ENCODE data around the gene TRAM2.
A peak's percentile ranks its signal among the peaks of the same experiment; 100 is the strongest.

Gene TRAM2

GRCh38 chr6:52543729-52544601, 32.9 kb downstream of the TRAM2 start:
- Histone ChIP-seq H3K9ac (ENCODE audit: low read length) (peak overlapping the region; percentile 5; the same call in 1 of the 2 replicates), H3K79me2 (ENCODE audit: low read length) (peaks cover 78% of the 10 kb centered on the region), H4K20me1 (ENCODE audit: insufficient read depth, low read length) (no peaks in the 10 kb centered on the region), H3K4me3 (ENCODE audit: low read length) (no peak overlapping the region), H2AFZ (ENCODE audit: low read depth, low read length) (no peak overlapping the region), H3K4me2 (ENCODE audit: low read length) (peak overlapping the region; percentile 33), H3K9me3 (ENCODE audit: insufficient read depth, low read length) (no peaks in the 10 kb centered on the region), H3K27ac (ENCODE audit: low read length) (no peak overlapping the region), H3K27me3 (ENCODE audit: low read depth, low read length) (no peaks in the 10 kb centered on the region), H3K36me3 (replicated peaks; ENCODE audit: low read depth, low read length) (peaks cover 3% of the 10 kb centered on the region), H3K4me1 (ENCODE audit: low read length) (peaks cover 63% of the 10 kb centered on the region)
- no peak for TF ChIP-seq EZH2phosphoT487 (IDR thresholded peaks at IDR 0.05; ENCODE audit: low read depth)

GRCh38 chr6:52543262-52543661, 33.6 kb downstream of the TRAM2 start:
- Histone ChIP-seq H4K20me1 (ENCODE audit: insufficient read depth, low read length) (no peaks in the 10 kb centered on the region), H3K36me3 (replicated peaks; ENCODE audit: low read depth, low read length) (peaks cover 3% of the 10 kb centered on the region), H3K27me3 (ENCODE audit: low read depth, low read length) (no peaks in the 10 kb centered on the region), H3K4me2 (ENCODE audit: low read length) (peak overlapping the region; percentile 33), H3K4me3 (ENCODE audit: low read length) (no peak overlapping the region), H3K79me2 (ENCODE audit: low read length) (peaks cover 78% of the 10 kb centered on the region), H3K27ac (ENCODE audit: low read length) (no peak overlapping the region), H3K9me3 (ENCODE audit: insufficient read depth, low read length) (no peaks in the 10 kb centered on the region), H3K4me1 (ENCODE audit: low read length) (peaks cover 59% of the 10 kb centered on the region), H3K9ac (ENCODE audit: low read length) (peak overlapping the region; percentile 5; the same call in 1 of the 2 replicates), H2AFZ (ENCODE audit: low read depth, low read length) (no peak overlapping the region)
- TF ChIP-seq CTCF (IDR thresholded peaks at IDR 0.05; ENCODE audit: low read depth, low read length) (no peak), EZH2phosphoT487 (IDR thresholded peaks at IDR 0.05; ENCODE audit: low read depth) (no peak)

- Histone ChIP-seq H3K4me1 (ENCODE audit: low read length) (peaks cover 59% of the 10 kb centered on the region), H3K4me2 (ENCODE audit: low read length) (no peak overlapping the region), H3K9me3 (ENCODE audit: insufficient read depth, low read length) (no peaks in the 10 kb centered on the region), H4K20me1 (ENCODE audit: insufficient read depth, low read length) (no peaks in the 10 kb centered on the region), H3K4me3 (ENCODE audit: low read length) (no peak overlapping the region), H3K36me3 (replicated peaks; ENCODE audit: low read depth, low read length) (peaks cover 3% of the 10 kb centered on the region), H3K9ac (ENCODE audit: low read length) (no peak overlapping the region), H2AFZ (ENCODE audit: low read depth, low read length) (no peak overlapping the region), H3K79me2 (ENCODE audit: low read length) (peaks cover 80% of the 10 kb centered on the region), H3K27me3 (ENCODE audit: low read depth, low read length) (no peaks in the 10 kb centered on the region), H3K27ac (ENCODE audit: low read length) (no peak overlapping the region)
- TF ChIP-seq EZH2phosphoT487 (IDR thresholded peaks at IDR 0.05; ENCODE audit: low read depth) = no peak
- TF ChIP-seq CTCF (IDR thresholded peaks at IDR 0.05; ENCODE audit: low read depth, low read length) = no peak
Measured at GRCh38 chr6:52541135-52541534, 35.7 kb downstream of the TRAM2 start.

GRCh38 chr6:52540286-52540902, 36.5 kb downstream of the TRAM2 start:
- Histone ChIP-seq H3K27ac (ENCODE audit: low read length) (no peak overlapping the region), H3K4me3 (ENCODE audit: low read length) (no peak overlapping the region), H2AFZ (ENCODE audit: low read depth, low read length) (no peak overlapping the region), H3K9me3 (ENCODE audit: insufficient read depth, low read length) (no peaks in the 10 kb centered on the region), H3K4me1 (ENCODE audit: low read length) (peaks cover 59% of the 10 kb centered on the region), H3K27me3 (ENCODE audit: low read depth, low read length) (no peaks in the 10 kb centered on the region), H4K20me1 (ENCODE audit: insufficient read depth, low read length) (no peaks in the 10 kb centered on the region), H3K9ac (ENCODE audit: low read length) (no peak overlapping the region), H3K79me2 (ENCODE audit: low read length) (peaks cover 75% of the 10 kb centered on the region), H3K36me3 (replicated peaks; ENCODE audit: low read depth, low read length) (peaks cover 3% of the 10 kb centered on the region), H3K4me2 (ENCODE audit: low read length) (no peak overlapping the region)
- TF ChIP-seq EZH2phosphoT487 (IDR thresholded peaks at IDR 0.05; ENCODE audit: low read depth) (no peak), CTCF (IDR thresholded peaks at IDR 0.05; ENCODE audit: low read depth, low read length) (no peak)

All from OCI-LY3 (cell line).